GM19023 (cell line): Measurements from ENCODE around the gene PARP12.

Experiments
- ATAC-seq: cut with Tn5 transposase; IDR thresholded peaks from one replicate; pipeline ENCODE4 v1.9.1; 2021; ENCODE audit warnings: mild to moderate bottlenecking, moderate library complexity; ENCODE audit not compliant: unreplicated experiment

PARP12 gene

GRCh38 chr7:140017543-140017942, 45.2 kb downstream of the PARP12 start:
- no peak for ATAC-seq

DNA sequence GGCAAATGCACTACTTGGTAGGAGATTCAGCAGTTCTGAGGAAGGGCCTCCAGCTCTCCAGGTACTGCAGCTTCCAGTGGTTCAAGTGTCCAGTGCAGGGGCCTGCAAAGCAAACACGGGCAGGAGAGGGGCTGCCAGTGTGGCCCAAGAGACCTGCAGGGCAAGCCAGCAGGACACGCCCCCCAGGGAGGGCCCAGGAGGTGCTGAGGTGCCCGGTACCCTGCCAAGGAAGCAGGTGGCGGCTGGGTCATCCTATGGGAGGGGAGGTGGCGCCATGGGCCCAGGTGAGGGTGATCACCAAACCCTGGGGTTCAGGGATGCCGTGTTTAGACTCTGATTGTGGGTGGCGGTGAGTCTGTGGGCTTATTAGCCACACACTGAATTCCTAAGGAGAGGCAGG, 45.7 kb downstream of the PARP12 start:
- ATAC-seq, result no peak

GRCh38 chr7:140016540-140016939, 46.2 kb downstream of the PARP12 start:
- no peak for ATAC-seq

- ATAC-seq, result no peak
Measured at GRCh38 chr7:140015471-140015970, 47.2 kb downstream of the PARP12 start.

DNA sequence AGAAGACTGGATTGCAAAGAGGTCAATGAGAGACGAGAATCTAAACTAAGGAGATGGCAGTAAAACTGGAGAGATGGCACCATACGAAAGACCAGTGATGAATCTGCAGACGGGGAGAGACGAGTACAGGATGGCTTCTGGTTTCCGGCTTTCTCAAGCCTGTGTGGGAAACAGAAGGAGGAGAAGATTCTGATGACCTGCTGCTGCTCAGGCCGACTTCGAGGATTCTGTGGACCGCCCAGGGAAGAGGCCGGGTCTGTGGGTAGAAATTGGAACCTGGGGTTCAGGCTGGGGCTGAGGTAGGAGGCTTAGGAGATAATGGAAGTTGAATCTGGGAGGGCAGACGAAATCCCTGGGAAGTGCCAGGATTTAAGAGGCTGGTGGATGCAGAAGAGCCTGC, 48.6 kb downstream of the PARP12 start:
- no peak for ATAC-seq

DNA sequence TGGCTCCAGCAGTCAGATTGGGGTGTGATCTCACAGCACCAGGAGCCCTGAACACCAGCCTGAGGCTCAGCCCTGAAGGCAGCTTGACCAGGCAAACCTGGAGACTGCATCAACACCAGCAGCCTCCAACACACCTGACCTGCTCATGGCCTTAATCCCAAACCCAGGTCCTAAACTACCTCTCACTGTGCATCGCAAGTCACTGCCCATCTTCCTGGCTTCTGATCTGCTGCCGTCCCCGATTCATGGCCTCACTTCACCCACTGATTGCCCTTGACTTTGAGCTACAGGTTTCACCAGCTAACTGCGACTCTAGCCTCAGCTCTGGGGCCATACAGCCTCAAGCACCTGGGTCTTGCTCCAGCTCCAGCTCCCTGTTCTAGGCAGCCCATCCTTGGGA, 49.1 kb downstream of the PARP12 start:
- ATAC-seq, result no peak

- no peak for ATAC-seq
Measured at GRCh38 chr7:140010194-140010895, 52.4 kb downstream of the PARP12 start.

- ATAC-seq, result no peak
Measured at GRCh38 chr7:140009735-140010134, 53.0 kb downstream of the PARP12 start.

DNA sequence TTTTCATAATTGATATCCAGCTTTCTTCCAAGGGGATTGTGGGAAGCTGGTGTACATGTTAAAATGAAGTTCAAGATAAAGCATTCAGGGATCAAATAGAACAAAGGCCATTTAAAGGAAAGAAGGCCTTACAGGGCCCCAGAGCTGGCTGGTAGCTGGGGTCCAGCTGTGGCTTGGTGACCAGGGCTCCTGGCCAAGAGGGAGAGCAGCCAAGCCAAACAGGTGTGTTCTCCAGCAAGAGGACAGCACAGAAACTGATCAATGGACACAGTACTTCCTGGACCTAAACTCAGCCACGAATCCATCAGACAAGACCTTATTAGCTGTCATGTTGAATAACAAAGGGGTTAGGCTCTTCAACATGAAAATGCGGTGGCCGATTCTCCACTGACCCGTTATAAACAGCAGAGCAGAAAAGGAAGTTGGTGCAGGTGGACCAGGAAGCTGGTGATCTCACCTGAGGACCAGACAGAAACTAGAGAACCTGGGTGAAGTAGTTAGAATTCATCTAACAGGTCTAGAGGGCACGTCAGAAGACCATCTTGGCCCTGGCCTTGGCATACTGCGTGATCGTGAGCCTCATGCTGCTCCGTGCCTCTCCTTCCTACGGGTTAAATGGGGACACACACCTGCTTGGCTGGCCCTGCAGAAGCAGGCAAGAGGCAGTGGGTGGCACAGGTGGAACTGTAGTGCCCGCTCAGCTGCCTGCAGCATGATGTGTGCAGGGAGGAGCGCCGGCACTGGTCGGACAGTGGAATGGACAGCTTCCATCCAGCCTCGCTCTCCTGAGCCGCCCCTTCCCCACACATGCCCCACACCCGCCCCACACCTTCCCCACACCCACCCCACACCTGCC, 53.8 kb downstream of the PARP12 start:
- no peak for ATAC-seq

- no peak for ATAC-seq
Measured at GRCh38 chr7:140007051-140007690, 55.6 kb downstream of the PARP12 start.

GRCh38 chr7:140006600-140006999, 56.2 kb downstream of the PARP12 start:
- no peak for ATAC-seq

DNA sequence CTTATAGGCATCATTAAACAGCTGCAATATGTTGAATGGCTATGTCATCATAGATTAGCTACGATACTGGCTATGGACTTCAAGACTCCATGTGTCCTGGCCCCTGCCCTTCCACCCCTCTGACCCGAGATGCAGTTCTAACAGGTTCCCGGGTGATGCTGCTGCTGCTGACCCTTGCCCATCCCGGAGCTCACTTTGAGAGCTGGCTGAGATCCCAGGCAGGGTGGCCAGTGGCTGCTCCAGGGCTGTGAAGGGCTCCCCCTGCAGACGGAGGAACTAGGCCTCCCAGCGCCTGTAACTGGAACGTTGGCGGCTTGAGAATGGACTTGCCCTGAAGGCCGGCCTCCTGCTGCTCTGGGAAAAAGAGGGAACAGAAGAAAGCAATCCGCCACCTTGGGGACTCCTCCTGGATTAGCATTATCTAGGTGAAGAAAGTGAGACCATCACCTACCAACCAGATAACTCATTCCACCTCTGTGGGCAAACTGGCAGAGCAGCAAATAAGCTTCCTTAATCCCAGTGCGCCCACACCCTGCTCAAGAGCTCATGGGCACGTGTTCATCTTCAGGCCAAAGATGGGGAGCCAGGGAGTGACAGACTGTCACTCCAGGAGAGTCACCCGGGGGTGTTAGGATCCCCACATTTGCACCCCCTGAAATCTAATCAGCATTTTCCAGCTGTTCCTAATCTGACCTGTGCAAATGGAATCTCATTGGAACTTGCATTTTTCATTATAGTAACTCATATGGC, 56.8 kb downstream of the PARP12 start:
- ATAC-seq, result no peak

GRCh38 chr7:140005341-140005740, 57.4 kb downstream of the PARP12 start:
- ATAC-seq, result no peak

GRCh38 chr7:140004672-140005071, 58.1 kb downstream of the PARP12 start:
- ATAC-seq, result no peak

GRCh38 chr7:140003913-140004382, 58.8 kb downstream of the PARP12 start:
- no peak for ATAC-seq

- no peak for ATAC-seq
Measured at GRCh38 chr7:140000666-140001268, 62.0 kb downstream of the PARP12 start.

DNA sequence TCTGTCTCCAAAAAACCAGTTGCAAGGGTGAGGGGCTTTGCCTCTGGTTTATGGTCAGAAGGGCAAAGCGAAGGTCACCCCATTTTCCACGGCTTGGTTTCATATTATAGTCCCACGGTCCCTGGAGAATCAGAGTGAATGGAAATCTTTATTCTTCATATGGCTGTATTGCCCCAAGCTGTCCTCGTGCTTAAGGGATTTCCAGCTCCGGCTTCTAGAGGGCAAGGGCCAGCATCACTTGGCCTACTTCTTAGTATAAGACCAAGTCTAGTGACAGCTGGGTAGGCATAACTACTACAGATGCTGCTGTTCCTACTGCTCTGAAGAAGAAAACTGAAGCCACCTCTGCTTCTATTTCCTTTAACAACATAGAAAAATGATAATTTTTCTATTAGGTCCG, 63.2 kb downstream of the PARP12 start:
- ATAC-seq, result no peak

DNA sequence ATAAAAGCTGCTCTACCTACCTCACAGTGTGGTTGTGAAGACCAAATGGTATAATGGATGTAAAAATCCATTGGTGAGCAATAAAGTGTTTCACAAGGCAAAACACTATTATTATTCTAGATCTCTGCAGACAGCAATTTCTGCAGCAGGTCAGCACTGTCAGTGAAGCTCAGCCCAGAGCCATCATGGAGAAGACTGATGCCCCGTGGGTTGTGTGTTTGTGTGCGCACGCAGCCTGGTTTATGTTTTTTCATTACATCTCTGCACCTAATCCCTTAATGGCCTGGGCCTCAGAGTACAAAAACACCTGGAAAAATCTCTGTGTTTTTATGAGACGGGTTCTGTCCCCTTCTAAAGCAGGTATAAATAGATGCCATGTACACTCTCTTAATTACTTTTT, 64.2 kb downstream of the PARP12 start:
- ATAC-seq, result no peak

DNA sequence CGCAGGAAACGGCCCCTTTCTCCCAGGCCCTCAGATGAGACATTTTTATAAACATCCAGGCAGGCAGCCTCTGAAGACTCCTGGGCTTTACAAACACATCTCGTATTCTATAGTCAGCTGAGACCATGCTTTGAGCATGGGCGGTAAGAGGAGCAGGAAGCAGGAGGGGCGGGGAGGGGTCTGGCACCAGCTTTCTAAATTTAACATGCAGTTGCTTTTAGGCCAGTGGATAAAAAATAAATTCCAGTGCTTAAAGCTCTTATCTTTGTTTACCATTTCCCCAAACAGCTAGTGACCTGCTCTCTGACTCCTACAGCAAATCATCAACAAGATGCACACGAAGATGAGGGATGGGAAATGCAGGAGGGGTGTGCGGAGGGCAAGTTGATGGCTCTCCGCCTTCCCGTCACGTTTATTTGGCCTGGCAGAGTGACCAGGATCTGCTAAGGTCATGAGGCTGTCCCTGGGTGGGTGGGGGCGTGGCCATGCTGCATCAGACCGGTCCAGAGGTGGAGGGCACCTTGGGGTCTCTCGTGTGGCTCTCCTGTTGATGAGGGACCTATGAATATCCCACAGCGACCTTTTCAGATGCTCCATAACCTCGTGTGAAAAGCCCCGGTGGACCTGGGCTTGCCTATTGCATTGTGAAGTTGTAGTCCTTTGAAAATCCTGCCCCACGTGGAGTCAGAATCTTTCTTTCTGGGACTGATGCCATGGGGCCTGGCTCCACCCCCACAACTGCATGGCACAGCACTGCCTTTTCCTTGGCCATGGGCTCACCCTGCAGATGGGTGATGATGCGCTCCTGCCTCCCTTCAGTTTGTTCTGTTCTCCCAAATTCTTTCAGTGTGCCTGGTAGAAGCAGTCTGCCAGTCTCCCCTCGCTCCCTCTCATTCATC, 67.5 kb downstream of the PARP12 start:
- no peak for ATAC-seq
